Natural killer cell treated with Interleukin-12 subunit alpha and Interleukin-12 subunit beta and Interleukin-15 and Interleukin-18, amount 100 ng/mL, for 72 hours (primary cell): ENCODE data around the gene CAMK1D. TPM values are rescaled to one million over a fixed set of nuclear protein-coding genes. Genes with fewer than 3 reads are reported as not detected.
A peak's percentile ranks its signal among the peaks of the same experiment; 100 is the strongest.

Experiments
- ATAC-seq, 2 donors: fragments of 150-1000 bp; cut with Tn5 transposase in 1 of 2; sonication (Bioruptor Pico), chemical (Tn5 transposase) in 1 of 2; 2 replicates each; pipeline ENCODE4 v1.10.0; 2021
- DNase-seq: peaks from one replicate; pipeline ENCODE4 v3.0.0; 2022; ENCODE audit warnings: low spot score
- H3K27ac Mint-ChIP-seq, 2 donors: 1 replicate in 1 of 2; 2 replicates in 1 of 2; pipeline ENCODE4 v1.8.0; 2022; ENCODE audit warnings: mixed read lengths in 2 of 2, mild to moderate bottlenecking in 1 of 2, moderate library complexity in 1 of 2
- H3K27me3 Mint-ChIP-seq, 2 donors: 1 replicate in 1 of 2; 2 replicates in 1 of 2; pipeline ENCODE4 v1.8.0; 2022; ENCODE audit warnings: mixed read lengths in 2 of 2
- H3K36me3 Mint-ChIP-seq: one replicate; pipeline ENCODE4 v1.8.0; 2022; ENCODE audit warnings: mixed read lengths
- H3K4me1 Mint-ChIP-seq, 2 donors: 1 replicate in 1 of 2; 2 replicates in 1 of 2; pipeline ENCODE4 v1.8.0; 2022; ENCODE audit warnings: low read depth in 2 of 2, mixed read lengths in 2 of 2, mild to moderate bottlenecking in 1 of 2
- H3K4me3 Mint-ChIP-seq: one replicate; pipeline ENCODE4 v1.8.0; 2022; ENCODE audit warnings: mixed read lengths
- H3K9me3 Mint-ChIP-seq: 2 replicates; pipeline ENCODE4 v1.8.0; 2022; ENCODE audit warnings: mixed read lengths
- total RNA-seq, 2 donors: library from RNA; stranded (reverse); gene quantifications; one replicate each; pipeline ENCODE4 v1.2.3, GENCODE V29; 2022

The CAMK1D gene
- total RNA-seq, 2 donors from 2014 or later: 16.3 to 36.9 TPM

DNA sequence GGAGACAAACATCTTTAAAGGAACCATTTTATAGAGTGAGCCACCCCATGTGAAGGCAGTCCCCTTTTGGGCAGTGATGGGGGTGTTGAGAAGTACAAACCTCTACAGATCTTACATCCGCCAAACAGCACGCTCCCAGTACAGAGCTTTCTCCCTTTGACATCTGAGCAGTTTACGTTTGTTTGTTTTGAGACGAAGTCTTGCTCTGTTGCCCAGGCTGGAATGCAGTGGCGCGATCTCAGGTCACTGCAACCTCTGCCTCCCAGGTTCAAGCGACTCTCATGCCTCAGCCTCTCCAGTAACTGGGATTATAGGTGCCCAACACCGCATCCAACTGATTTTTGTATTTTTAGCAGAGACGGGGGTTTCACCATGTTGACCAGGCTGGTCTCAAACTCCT lies 523.2 kb downstream of the CAMK1D start:
- no peak overlapping the region for H3K27ac Mint-ChIP-seq
- peaks cover 11% of the 10 kb centered on the region in 2 donors for H3K27me3 Mint-ChIP-seq
- no peak for ATAC-seq
- H3K9me3 Mint-ChIP-seq: no peaks in the 10 kb centered on the region
- H3K4me1 Mint-ChIP-seq: peaks cover 0 to 3% of the 10 kb centered on the region in 2 donors
- no peak for DNase-seq
- H3K4me3 Mint-ChIP-seq: no peak overlapping the region
- H3K36me3 Mint-ChIP-seq: no peaks in the 10 kb centered on the region

DNA sequence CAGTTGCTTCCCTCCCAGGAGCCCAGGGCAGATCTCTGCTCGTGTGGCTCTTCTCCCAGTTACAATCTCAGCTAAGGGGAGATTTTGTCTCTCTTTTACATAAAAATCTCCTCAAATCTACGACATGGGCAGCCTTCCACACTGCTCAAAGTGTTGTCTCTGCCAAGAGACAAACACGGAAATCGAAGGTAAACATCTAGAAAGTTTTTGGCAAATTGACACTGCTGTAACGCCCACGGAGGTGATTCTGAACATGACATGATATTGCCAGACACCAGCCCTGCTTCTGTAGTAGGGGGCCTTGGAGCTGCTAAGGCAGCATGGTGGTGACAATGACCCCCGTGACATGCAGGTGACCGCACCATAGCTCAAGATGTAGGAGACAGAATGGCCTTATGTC lies 523.8 kb downstream of the CAMK1D start:
- peaks cover 0 to 3% of the 10 kb centered on the region in 2 donors for H3K4me1 Mint-ChIP-seq
- no peak overlapping the region for H3K4me3 Mint-ChIP-seq
- no peak for ATAC-seq
- DNase-seq: no peak
- peaks cover 14 to 17% of the 10 kb centered on the region in 2 donors for H3K27me3 Mint-ChIP-seq
- no peak overlapping the region for H3K27ac Mint-ChIP-seq
- no peaks in the 10 kb centered on the region for H3K9me3 Mint-ChIP-seq
- no peaks in the 10 kb centered on the region for H3K36me3 Mint-ChIP-seq

DNA sequence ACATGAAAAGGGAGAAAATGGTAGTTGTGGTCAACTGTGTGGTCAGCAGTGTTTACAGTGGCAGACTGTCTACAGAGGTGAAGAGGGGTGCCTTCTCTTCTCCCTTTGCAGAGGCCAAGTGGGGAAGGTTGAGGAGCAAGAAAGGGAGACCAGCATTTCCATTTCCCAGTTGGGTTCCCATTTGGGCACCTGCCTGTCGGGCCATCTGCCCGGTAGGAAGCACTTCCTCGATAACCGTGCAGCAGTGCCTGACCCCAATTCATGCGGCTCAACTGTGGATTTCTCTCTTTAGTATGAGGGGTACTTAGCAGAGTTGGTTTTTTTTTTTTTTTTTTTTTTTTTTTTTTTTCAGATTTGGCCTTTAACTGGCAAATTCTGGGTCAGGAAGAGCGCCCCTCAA lies 525.2 kb downstream of the CAMK1D start:
- peaks cover 0 to 3% of the 10 kb centered on the region in 2 donors for H3K4me1 Mint-ChIP-seq
- DNase-seq (no peak), ATAC-seq (no peak)
- no peaks in the 10 kb centered on the region for H3K9me3 Mint-ChIP-seq
- H3K36me3 Mint-ChIP-seq: no peaks in the 10 kb centered on the region
- H3K27me3 Mint-ChIP-seq: peaks cover 14 to 18% of the 10 kb centered on the region in 2 donors
- H3K27ac Mint-ChIP-seq: no peak overlapping the region
- H3K4me3 Mint-ChIP-seq: no peak overlapping the region

DNA sequence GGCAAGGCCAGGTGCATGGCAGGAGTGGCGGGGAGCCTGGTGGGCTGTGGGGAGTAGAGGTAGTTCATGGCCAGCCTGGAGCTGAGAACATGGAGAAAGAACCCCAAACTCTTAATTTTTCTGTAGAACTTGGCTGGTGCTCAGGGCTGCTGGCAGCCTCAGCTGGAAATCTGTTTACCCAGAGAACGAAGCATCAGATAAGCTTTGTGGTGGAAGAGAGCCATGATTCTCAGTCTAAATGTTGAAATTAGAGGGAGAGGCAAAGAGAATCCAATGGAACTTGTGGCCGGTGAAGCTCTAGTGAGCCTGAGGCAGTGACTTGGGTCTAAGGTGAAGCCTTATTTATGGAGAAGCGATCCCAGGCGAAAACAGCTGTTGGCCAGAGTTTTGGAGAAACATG lies 525.8 kb downstream of the CAMK1D start:
- no peaks in the 10 kb centered on the region for H3K36me3 Mint-ChIP-seq
- DNase-seq (no peak), ATAC-seq (no peak)
- peaks cover 14 to 18% of the 10 kb centered on the region in 2 donors for H3K27me3 Mint-ChIP-seq
- no peak overlapping the region for H3K4me3 Mint-ChIP-seq
- H3K27ac Mint-ChIP-seq: no peak overlapping the region
- peaks cover 0 to 3% of the 10 kb centered on the region in 2 donors for H3K4me1 Mint-ChIP-seq
- H3K9me3 Mint-ChIP-seq: no peaks in the 10 kb centered on the region

DNA sequence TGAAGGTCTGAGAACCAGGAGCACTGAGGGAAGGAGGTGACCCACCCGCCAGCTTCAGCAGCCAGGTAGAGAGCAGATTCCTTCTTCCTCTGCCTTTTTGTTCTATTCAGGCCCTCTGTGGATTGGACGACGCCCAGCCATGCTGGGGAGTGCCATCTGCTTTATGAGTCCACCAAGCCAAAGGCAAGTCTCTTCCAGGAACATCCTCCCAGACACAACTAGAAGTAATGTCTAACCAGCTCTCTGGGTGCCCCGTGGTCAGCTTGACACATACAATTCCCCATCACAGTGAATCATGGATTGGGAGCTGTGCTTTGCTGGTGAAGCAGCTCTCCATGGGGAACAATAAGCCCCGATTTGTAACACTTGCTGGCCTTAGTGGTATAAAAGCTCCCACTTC lies 526.9 kb downstream of the CAMK1D start:
- no peaks in the 10 kb centered on the region for H3K9me3 Mint-ChIP-seq
- DNase-seq (no peak), ATAC-seq (peak in 1 of 2 donors; percentile 4)
- H3K27ac Mint-ChIP-seq: no peak overlapping the region
- H3K27me3 Mint-ChIP-seq: peaks cover 16 to 18% of the 10 kb centered on the region in 2 donors
- no peaks in the 10 kb centered on the region for H3K36me3 Mint-ChIP-seq
- no peak overlapping the region for H3K4me3 Mint-ChIP-seq
- peaks cover 0 to 3% of the 10 kb centered on the region in 2 donors for H3K4me1 Mint-ChIP-seq

DNA sequence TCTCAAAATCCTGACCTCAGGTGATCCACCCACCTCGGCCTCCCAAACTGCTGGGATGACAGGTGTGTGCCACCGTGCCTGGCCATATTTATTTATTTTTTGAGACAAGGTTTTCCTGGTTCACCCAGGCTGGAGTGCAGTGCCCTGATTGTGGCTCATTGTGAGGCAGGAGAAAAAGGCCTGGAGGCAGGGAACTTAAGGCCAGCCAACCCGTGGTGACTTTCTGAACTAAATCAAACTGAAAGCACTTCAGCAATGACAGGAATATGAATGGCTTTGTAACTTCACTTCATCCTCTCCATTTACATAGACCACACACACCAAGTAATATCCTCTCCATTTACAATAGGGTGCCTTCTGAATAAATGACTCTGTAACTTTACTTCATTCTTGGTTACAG lies 527.8 kb downstream of the CAMK1D start:
- no peaks in the 10 kb centered on the region for H3K9me3 Mint-ChIP-seq
- H3K27me3 Mint-ChIP-seq: peaks cover 17 to 20% of the 10 kb centered on the region in 2 donors
- ATAC-seq (no peak), DNase-seq (no peak)
- H3K36me3 Mint-ChIP-seq: no peaks in the 10 kb centered on the region
- H3K4me3 Mint-ChIP-seq: no peak overlapping the region
- no peak overlapping the region for H3K27ac Mint-ChIP-seq
- peaks cover 0 to 3% of the 10 kb centered on the region in 2 donors for H3K4me1 Mint-ChIP-seq

DNA sequence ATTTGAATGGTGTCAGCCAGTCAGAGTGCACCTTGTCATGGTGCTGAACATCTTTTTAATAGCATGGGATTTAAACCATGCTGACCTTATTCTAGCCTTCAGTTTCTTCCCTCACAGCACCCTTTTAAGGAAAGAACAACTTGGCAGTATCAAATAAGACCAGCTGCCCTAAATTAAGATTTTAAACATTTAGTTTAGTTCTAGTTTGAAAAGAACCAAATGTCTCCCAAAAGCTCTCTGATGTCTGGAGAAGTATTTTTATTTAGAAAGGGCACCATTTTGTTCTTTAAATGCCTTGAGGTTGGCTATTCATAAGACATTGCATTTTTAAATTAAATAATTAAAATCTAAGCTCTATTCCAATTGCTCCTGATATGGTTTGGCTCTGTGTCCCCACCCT lies 531.1 kb downstream of the CAMK1D start:
- no peaks in the 10 kb centered on the region for H3K4me1 Mint-ChIP-seq
- H3K27me3 Mint-ChIP-seq: peaks cover 24 to 44% of the 10 kb centered on the region in 2 donors
- no peak for DNase-seq
- H3K4me3 Mint-ChIP-seq: no peak overlapping the region
- no peak overlapping the region for H3K27ac Mint-ChIP-seq
- no peaks in the 10 kb centered on the region for H3K9me3 Mint-ChIP-seq
- no peak for ATAC-seq
- H3K36me3 Mint-ChIP-seq: no peaks in the 10 kb centered on the region

DNA sequence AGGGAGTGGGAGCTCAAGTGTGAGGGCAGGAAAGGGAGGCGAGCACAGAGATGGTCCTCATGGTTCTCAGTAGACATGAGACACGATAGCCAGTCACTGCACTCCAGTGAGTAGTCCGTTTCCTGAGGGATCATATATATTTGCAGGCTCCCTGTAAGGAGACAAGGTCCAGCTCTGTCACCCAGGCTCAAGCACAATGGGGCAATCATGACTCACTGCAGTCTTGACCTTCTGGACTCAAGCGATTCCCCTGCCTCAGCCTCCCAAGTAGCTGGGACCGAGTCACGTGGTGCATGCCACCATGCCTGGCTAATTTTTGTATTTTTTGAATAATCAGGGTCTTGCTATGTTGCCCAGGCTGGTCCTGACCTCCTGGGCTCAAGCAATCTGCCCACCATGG lies 535.5 kb downstream of the CAMK1D start:
- Mint-ChIP-seq H3K9me3 (no peaks in the 10 kb centered on the region), H3K4me1 (no peaks in the 10 kb centered on the region), H3K4me3 (no peak overlapping the region), H3K27me3 (peaks cover 24 to 42% of the 10 kb centered on the region in 2 donors), H3K27ac (no peak overlapping the region), H3K36me3 (no peaks in the 10 kb centered on the region)
- ATAC-seq (no peak), DNase-seq (no peak)

Other genes with a start within 250 kb of the CAMK1D start
- 10 to 100 TPM; 30.3 to 54.8 TPM for gene SEC61A2, start 219.9 kb upstream of the CAMK1D start, total RNA-seq
- 100 to 1,000 TPM; 102 to 111 TPM for gene NUDT5, start 153.7 kb upstream of the CAMK1D start, total RNA-seq
- gene CDC123, start 153.4 kb upstream of the CAMK1D start, total RNA-seq: 100 to 1,000 TPM; 161 to 167 TPM